Fibroblast of lung (primary cell): ENCODE results near the gene CRYBB1.

Experiments
- CTCF ChIP-seq, 2 donors: IDR thresholded peaks in 1 of 2; conservative IDR thresholded peaks in 1 of 2; 1 replicate in 1 of 2; 2 replicates in 1 of 2; pipeline ENCODE4 v1.5.1; 2011 to 2012; ENCODE audit warnings: low read length in 2 of 2, control low read depth in 1 of 2, inconsistent platforms in 1 of 2, low read depth in 1 of 2, mild to moderate bottlenecking in 1 of 2
- EZH2 ChIP-seq: IDR thresholded peaks from 2 replicates; pipeline ENCODE4 v1.5.1; 2012; ENCODE audit warnings: low read length, control low read depth, mild to moderate bottlenecking; ENCODE audit errors: missing control alignments

GRCh38 chr22:26617271-26618199 lies at the start of gene CRYBB1:
- TF ChIP-seq CTCF (conservative IDR thresholded peaks at IDR 0.05 in 1 of 2, IDR thresholded peaks at IDR 0.05 in 1 of 2; ENCODE audit: low read depth in 1 of 2, low read length in 2 of 2) (no peak), EZH2 (no peak)
